Midbrain (tissue), 1 donor: ENCODE results near the gene ZC3H14.
"Not testable (repeated sequence)": the region's sequence is repeated elsewhere in the genome, so short reads cannot be mapped to it uniquely, and the experiment has no call there.

Experiments used
- DNase-seq: peaks from one replicate; lab custom pipeline; 2025; lab: John Stamatoyannopoulos, UW

Gene ZC3H14, protein sequence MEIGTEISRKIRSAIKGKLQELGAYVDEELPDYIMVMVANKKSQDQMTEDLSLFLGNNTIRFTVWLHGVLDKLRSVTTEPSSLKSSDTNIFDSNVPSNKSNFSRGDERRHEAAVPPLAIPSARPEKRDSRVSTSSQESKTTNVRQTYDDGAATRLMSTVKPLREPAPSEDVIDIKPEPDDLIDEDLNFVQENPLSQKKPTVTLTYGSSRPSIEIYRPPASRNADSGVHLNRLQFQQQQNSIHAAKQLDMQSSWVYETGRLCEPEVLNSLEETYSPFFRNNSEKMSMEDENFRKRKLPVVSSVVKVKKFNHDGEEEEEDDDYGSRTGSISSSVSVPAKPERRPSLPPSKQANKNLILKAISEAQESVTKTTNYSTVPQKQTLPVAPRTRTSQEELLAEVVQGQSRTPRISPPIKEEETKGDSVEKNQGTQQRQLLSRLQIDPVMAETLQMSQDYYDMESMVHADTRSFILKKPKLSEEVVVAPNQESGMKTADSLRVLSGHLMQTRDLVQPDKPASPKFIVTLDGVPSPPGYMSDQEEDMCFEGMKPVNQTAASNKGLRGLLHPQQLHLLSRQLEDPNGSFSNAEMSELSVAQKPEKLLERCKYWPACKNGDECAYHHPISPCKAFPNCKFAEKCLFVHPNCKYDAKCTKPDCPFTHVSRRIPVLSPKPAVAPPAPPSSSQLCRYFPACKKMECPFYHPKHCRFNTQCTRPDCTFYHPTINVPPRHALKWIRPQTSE

DNA sequence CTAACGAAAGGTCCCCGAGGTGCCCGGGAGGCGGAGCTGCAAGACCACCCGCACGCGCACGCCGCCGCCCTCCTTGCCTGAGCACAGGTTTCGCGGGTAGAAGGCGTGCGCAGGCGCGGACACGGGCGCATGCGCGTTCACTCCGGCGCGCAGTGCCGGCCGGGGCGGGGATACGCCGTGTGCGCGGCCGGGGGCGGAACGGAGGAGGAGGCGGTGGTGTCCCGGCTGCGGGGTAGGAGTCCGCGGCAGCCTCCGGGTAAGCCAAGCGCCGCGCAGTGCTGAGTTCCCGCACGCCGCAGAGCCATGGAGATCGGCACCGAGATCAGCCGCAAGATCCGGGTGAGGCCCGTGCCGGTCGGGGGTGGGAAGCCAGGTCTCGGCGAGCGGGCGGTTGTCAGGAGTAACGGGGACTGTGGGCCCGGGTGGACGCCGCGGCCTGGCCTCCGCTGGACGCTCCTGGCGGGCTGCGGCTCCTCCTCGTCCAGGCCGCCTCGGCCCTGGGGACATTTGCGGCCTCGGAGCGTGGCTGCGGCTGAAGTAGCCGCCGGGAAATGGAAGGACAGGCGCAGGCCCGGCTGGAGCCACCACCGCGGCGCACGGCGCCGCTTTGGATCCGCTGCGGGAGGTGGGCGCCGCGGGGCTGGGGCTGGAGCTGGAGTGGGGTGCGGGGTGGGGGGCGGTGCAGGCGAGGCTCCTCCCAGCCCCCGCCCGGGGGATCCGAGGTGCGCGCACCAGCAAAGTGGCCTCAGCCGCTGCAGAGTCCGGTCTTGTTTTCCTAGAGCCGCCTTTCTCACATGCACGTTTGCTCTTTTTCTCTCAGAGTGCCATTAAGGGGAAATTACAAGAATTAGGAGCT, at the start of gene ZC3H14:
TSS of gene ZC3H14 (plus strand) at position 207 of the 856 bp plus-strand sequence. CDS start at position 304, 97 bp downstream.
- peak; percentile 91 for DNase-seq

GRCh38 chr14:88515499-88516221, 47.2 kb upstream of the ZC3H14 start:
- DNase-seq, result no peak

- no peak for DNase-seq
Observed at GRCh38 chr14:88516861-88517357, 45.9 kb upstream of the ZC3H14 start.

GRCh38 chr14:88518592-88519512, 44.0 kb upstream of the ZC3H14 start:
- DNase-seq, result no peak

GRCh38 chr14:88519907-88520306, 42.9 kb upstream of the ZC3H14 start:
- DNase-seq, result no peak

DNA sequence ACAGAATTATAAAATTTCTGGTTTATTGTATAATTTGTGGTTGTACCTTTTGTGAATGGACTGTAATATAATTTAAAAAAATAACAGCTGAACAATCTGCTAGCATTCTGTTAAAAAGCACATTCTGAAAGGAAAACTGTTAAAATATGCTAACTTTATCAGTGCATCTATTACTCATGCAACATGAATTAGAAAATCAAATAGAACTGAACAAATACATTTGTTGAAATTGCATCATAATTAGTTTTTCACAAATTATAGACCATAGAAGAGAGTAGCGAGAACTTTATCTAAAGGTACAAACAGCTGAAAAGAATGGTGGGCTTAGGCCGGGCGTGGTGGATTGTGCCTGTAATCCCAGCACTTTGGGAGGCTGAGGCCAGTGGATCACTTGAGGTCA, 41.0 kb upstream of the ZC3H14 start:
- DNase-seq, result no peak

GRCh38 chr14:88522393-88522792, 40.4 kb upstream of the ZC3H14 start:
- no peak for DNase-seq

GRCh38 chr14:88529889-88530288, 32.9 kb upstream of the ZC3H14 start:
- not testable (repeated sequence) for DNase-seq

- DNase-seq, result no peak
Observed at GRCh38 chr14:88533064-88533602, 29.7 kb upstream of the ZC3H14 start.

GRCh38 chr14:88535149-88535548, 27.7 kb upstream of the ZC3H14 start:
- DNase-seq, result peak; percentile 4

DNA sequence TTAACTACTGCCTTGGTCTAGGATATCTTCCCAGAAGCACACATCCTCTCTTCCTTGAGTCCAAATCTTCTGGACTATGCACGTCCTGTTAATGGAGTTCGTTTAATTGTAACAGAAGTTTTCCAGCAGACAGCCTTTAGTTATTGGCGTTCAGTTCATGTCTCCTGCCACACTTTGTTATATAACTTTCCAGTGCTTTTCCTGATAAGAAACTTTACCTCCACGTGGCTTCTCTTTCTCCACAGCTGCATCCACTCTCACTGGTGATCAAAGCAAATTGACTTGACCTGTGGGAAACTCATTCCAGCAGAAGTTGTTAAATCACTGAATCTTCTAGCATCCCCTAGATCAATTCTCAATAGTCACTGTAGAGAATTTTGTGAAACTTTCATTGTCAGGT, 27.0 kb upstream of the ZC3H14 start:
- DNase-seq, result no peak

GRCh38 chr14:88541324-88541723, 21.5 kb upstream of the ZC3H14 start:
- DNase-seq, result no peak

- no peak for DNase-seq
Observed at GRCh38 chr14:88542857-88543795, 19.7 kb upstream of the ZC3H14 start.

DNA sequence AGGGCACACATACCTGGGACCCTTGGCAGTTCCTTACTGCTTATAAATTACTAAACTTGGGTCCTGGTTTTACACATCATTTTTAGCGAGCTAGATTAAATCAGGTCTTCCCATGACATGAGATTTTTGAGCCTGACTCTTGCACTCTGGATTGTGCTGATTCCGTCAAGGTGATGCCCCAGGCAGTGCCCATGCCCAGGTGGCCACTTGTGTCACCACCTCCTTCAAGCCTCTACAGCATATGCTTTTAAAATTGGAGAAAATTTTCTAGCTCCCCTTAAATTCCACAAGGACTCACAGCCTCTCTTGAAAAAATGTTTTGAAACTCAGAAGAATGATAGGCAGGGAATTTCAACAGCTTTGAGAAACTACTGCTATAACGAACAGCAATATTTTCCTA, 17.6 kb upstream of the ZC3H14 start:
- no peak for DNase-seq

DNA sequence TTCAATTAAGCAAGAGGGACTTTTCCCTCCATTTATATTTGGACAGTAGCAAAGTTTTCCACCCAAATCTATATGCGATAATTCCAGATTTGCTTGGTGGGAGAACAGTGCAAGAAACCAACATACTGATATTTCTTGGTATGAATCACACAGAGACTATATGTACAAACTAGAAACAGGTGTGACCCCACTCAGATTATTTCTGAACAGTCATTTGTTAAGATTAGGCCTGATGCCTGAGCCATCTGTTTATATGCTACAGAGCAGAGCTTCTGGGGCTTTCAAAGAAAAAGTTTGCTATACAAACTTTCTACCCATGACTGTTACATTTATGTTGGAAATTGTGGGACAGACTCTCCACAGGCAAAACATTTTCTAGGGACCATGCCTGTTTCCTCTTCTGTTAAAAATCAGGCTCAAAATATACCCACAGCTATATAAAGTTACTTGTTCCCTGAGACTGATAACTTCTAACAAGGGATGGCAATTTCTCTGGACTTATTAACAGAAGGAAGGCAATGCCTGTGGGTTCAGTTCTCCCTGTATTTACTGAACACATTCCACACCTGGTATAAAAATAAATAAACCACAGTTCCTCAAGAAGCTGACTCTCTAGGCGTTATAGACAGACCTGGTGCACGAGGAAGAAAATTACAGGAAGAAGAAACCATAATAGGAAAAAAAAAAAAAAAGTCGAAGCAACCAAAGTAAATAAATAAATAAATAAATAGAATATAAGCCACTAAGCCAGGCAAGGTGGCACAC, 16.0 kb upstream of the ZC3H14 start:
- no peak for DNase-seq

DNA sequence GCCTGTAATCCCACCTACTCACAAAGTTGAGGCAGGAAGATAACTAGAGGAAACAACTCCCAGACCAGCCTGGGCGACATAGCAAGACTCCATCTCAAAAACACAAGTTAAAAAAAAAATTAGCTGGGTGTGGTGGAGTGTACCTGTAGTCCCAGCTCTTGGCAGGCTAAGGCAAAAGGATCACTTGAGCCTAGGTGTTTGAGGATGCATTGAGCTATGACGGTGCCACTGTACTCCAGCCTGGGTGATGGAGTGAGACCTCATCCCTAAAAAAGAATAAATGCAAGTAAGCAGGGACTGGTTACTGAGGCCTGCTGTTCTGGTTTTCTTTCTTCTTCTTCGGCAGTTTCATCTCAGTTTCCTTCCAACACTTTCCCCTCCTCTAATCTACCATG, 15.5 kb upstream of the ZC3H14 start:
- DNase-seq, result no peak

- no peak for DNase-seq
Observed at GRCh38 chr14:88550078-88550477, 12.8 kb upstream of the ZC3H14 start.
